Gastrocnemius medialis (tissue), 4 donors: ENCODE results near the gene TIAM2. TPM values are rescaled to one million over a fixed set of nuclear protein-coding genes. Genes with fewer than 3 reads are reported as not detected.

Source experiments
- ATAC-seq, 2 donors: fragments of 150-250 bp; one replicate each; pipeline ENCODE4 v1.9.1; 2016
- DNase-seq, 2 donors: peaks; one replicate each; pipeline ENCODE4 v3.0.0-alpha.2; 2019
- H3K27ac ChIP-seq, 4 donors: fragments of 200-600 bp; sonication (generic); 1 replicate in 1 of 4; 2 replicates in 3 of 4; pipeline ENCODE4 v1.5.1; 2016 to 2018; ENCODE audit warnings: mild to moderate bottlenecking in 2 of 4, moderate library complexity in 1 of 4
- H3K27me3 ChIP-seq, 3 donors: fragments of 200-600 bp; sonication (generic) in 2 of 3; 1 replicate in 1 of 3; 2 replicates in 2 of 3; pipeline versions ENCODE4 v1.5.1 to v1.6.0; 2016 to 2019; ENCODE audit warnings: mild to moderate bottlenecking in 1 of 3, moderate library complexity in 1 of 3
- H3K36me3 ChIP-seq, 2 donors: fragments of 200-600 bp; sonication (generic) in 1 of 2; one replicate each; pipeline ENCODE4 v1.5.1; 2017 to 2018
- H3K4me1 ChIP-seq, 2 donors: fragments of 200-600 bp; sonication (generic) in 1 of 2; one replicate each; pipeline ENCODE4 v1.5.1; 2016 to 2017; ENCODE audit warnings: mild to moderate bottlenecking in 2 of 2
- H3K4me3 ChIP-seq, 4 donors: fragments of 200-600 bp; sonication (generic) in 3 of 4; 1 replicate in 1 of 4; 2 replicates in 3 of 4; pipeline ENCODE4 v1.5.1; 2016 to 2019; ENCODE audit warnings: mild to moderate bottlenecking in 2 of 4
- H3K9me3 ChIP-seq, 3 donors: fragments of 200-600 bp; sonication (generic) in 2 of 3; 1 replicate in 1 of 3; 2 replicates in 2 of 3; pipeline ENCODE4 v1.5.1; 2016 to 2019
- POLR2A ChIP-seq, 2 donors: fragments of 450-650 bp; IDR thresholded peaks; one replicate each; pipeline ENCODE4 v1.6.1; 2017; ENCODE audit warnings: antibody characterized with exemption in 2 of 2, mild to moderate bottlenecking in 2 of 2, moderate library complexity in 2 of 2
- in situ Hi-C, 4 donors: fragments of 200-750 bp; cut with MboI; loops; one replicate each; pipeline versions ENCODE4 v1.15.0 to v1.8.0; 2017; ENCODE audit warnings: low sequenced_read_pairs in 4 of 4
- intact Hi-C: fragments of 100-400 bp; cut with DNase I; formaldehyde crosslinking; loops from one replicate; pipeline ENCODE4 v1.15.1; 2023; ENCODE audit warnings: low total_unique reads
- total RNA-seq, 4 donors: library from RNA; depleted of rRNA; stranded (reverse); fragments of >200 nt; gene quantifications; one replicate each; pipeline versions ENCODE4 v1.1.0 to v1.2.3, GENCODE V29; 2016
- TF ChIP-seq, protein P1 (sequence below), 5 experiments: fragments of 450-650 bp in 3 of 5; fragments of 200-600 bp in 2 of 5; sonication (generic) in 2 of 5; IDR thresholded peaks in 4 of 5; conservative IDR thresholded peaks in 1 of 5; 1 replicate in 4 of 5; 2 replicates in 1 of 5; pipeline ENCODE4 v1.5.1; 2016 to 2019; ENCODE audit warnings: antibody characterized with exemption in 5 of 5, mild to moderate bottlenecking in 3 of 5, moderate library complexity in 3 of 5

TIAM2 gene
- total RNA-seq, 4 donors from 2014 or later = 4.4 to 18.8 (median 13.6) TPM

- ATAC-seq = no peak
- TF ChIP-seq POLR2A (IDR thresholded peaks at IDR 0.05) = no peak
- TF ChIP-seq, protein P1, sequence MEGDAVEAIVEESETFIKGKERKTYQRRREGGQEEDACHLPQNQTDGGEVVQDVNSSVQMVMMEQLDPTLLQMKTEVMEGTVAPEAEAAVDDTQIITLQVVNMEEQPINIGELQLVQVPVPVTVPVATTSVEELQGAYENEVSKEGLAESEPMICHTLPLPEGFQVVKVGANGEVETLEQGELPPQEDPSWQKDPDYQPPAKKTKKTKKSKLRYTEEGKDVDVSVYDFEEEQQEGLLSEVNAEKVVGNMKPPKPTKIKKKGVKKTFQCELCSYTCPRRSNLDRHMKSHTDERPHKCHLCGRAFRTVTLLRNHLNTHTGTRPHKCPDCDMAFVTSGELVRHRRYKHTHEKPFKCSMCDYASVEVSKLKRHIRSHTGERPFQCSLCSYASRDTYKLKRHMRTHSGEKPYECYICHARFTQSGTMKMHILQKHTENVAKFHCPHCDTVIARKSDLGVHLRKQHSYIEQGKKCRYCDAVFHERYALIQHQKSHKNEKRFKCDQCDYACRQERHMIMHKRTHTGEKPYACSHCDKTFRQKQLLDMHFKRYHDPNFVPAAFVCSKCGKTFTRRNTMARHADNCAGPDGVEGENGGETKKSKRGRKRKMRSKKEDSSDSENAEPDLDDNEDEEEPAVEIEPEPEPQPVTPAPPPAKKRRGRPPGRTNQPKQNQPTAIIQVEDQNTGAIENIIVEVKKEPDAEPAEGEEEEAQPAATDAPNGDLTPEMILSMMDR (IDR thresholded peaks at IDR 0.05 in 4 of 5, conservative IDR thresholded peaks at IDR 0.05 in 1 of 5) = no peak
- no peaks in the 10 kb centered on the region for H3K9me3 ChIP-seq
- H3K4me1 ChIP-seq = peaks cover 0 to 3% of the 10 kb centered on the region in 2 donors
- no peak for DNase-seq
- H3K36me3 ChIP-seq = peaks cover 0 to 6% of the 10 kb centered on the region in 2 donors
- H3K27ac ChIP-seq = no peak overlapping the region
- intact Hi-C loops = no loop called here
- no peak overlapping the region for H3K4me3 ChIP-seq
- in situ Hi-C loops = no loop called here
- no peaks in the 10 kb centered on the region for H3K27me3 ChIP-seq
Observed at GRCh38 chr6:155125906-155126305, 130.8 kb downstream of the TIAM2 start.

DNA sequence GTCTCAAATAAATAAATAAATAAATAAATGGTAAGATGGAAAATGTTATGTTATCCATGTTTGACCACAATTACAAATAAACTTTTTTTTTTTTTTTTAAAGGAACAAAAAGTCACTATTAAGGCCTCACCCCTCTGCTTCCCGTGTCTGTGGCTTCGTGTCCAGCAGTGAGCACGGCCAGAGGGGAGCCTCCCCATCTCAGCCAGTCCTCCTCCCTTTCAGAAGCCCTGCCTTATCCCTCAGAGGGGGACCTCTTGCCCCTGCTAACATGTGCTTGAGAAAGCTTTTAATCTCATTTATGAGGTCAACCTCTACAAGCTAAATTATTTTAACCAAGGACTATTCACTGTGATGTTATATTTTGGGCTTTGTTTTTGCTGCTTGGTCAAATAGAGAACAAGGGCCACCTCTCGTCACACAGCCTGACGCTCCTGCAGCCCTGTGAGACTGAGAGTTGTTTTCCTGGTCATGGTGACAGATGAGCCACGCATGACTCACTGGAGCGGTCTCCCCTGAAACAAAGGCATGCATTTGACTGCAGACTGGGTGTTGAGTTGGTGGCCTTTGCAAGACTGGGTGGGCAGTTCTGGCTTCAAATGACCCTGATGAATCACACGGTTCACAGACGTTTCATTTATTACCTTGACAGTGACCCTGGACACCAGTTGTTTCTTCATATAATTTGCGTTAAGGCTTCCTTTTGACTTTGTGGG lies 131.8 kb downstream of the TIAM2 start:
- peak overlapping the region in 2 of 4 donors; percentile 25 to 60 for H3K27ac ChIP-seq
- H3K36me3 ChIP-seq = peaks cover 0 to 6% of the 10 kb centered on the region in 2 donors
- H3K4me3 ChIP-seq = no peak overlapping the region
- ATAC-seq = peak; percentile 54 to 84
- H3K27me3 ChIP-seq = no peaks in the 10 kb centered on the region
- intact Hi-C loops (no loop called here), in situ Hi-C loops (no loop called here)
- TF ChIP-seq, protein P1 (IDR thresholded peaks at IDR 0.05 in 4 of 5, conservative IDR thresholded peaks at IDR 0.05 in 1 of 5) = no peak
- TF ChIP-seq POLR2A (IDR thresholded peaks at IDR 0.05) = no peak
- H3K9me3 ChIP-seq = no peaks in the 10 kb centered on the region
- DNase-seq = peak in 1 of 2 donors; percentile 42
- no peaks in the 10 kb centered on the region for H3K4me1 ChIP-seq

DNA sequence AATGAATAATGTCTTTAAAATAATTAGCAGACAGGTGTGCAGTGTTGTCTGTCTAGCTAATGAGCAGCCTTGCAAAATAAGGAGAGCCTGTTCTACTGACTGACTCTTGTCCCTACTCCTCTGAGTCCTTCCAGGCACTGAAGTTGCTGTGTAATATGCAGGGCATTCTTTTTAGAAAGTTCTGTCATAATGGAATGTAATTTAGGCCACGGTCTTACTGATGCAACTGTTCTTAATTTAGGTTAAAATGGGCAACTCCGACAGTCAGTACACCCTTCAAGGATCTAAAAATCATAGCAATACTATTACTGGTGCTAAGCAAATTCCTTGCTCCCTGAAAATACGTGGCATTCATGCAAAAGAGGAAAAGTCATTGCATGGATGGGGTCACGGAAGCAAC lies 133.9 kb downstream of the TIAM2 start:
- ATAC-seq (no peak), DNase-seq (no peak)
- Histone ChIP-seq H3K9me3 (no peaks in the 10 kb centered on the region), H3K4me1 (no peaks in the 10 kb centered on the region), H3K27me3 (no peaks in the 10 kb centered on the region), H3K27ac (peak overlapping the region in 1 of 4 donors; percentile 34), H3K4me3 (no peak overlapping the region), H3K36me3 (peaks cover 0 to 6% of the 10 kb centered on the region in 2 donors)
- intact Hi-C loops = no loop called here
- in situ Hi-C loops = no loop called here
- no peak for TF ChIP-seq POLR2A (IDR thresholded peaks at IDR 0.05)
- TF ChIP-seq, protein P1 (IDR thresholded peaks at IDR 0.05 in 4 of 5, conservative IDR thresholded peaks at IDR 0.05 in 1 of 5) = no peak

- in situ Hi-C loops (no loop called here), intact Hi-C loops (no loop called here)
- no peaks in the 10 kb centered on the region for H3K9me3 ChIP-seq
- no peaks in the 10 kb centered on the region for H3K27me3 ChIP-seq
- H3K4me3 ChIP-seq = no peak overlapping the region
- DNase-seq (no peak), ATAC-seq (no peak)
- H3K27ac ChIP-seq = no peak overlapping the region
- no peaks in the 10 kb centered on the region for H3K4me1 ChIP-seq
- TF ChIP-seq, protein P1 (IDR thresholded peaks at IDR 0.05 in 4 of 5, conservative IDR thresholded peaks at IDR 0.05 in 1 of 5) = no peak
- no peak for TF ChIP-seq POLR2A (IDR thresholded peaks at IDR 0.05)
- H3K36me3 ChIP-seq = peaks cover 0 to 6% of the 10 kb centered on the region in 2 donors
Observed at GRCh38 chr6:155129744-155130143, 134.6 kb downstream of the TIAM2 start.
